Endometrial microvascular endothelial cells (primary cell): ENCODE data around the gene HOXC11. TPM values are rescaled to one million over a fixed set of nuclear protein-coding genes. Genes with fewer than 3 reads are reported as not detected.

Experiments
- in situ Hi-C: cut with HindIII; loops from 2 replicates; pipeline ENCODE4 v1.10.0; 2017; ENCODE audit warnings: low sequenced_read_pairs, low pct_unique_long_range_greater_than_20kb; ENCODE audit errors: inconsistent ontology term
- total RNA-seq: library from RNA; depleted of rRNA; stranded (reverse); fragments of >200 nt; gene quantifications from one replicate; pipeline ENCODE4 v1.2.3, GENCODE V29; 2015; ENCODE audit errors: inconsistent ontology term

HOXC11 gene
- total RNA-seq, 1 donor from 2014 or later, result not detected

GRCh38 chr12:54012631-54013409 is 39.9 kb downstream of the HOXC11 start:
- in situ Hi-C loops, result loop anchor here (25.0 kb wide), 1 partner anchor 199 kb away; no protein-coding TSS in a partner anchor

DNA sequence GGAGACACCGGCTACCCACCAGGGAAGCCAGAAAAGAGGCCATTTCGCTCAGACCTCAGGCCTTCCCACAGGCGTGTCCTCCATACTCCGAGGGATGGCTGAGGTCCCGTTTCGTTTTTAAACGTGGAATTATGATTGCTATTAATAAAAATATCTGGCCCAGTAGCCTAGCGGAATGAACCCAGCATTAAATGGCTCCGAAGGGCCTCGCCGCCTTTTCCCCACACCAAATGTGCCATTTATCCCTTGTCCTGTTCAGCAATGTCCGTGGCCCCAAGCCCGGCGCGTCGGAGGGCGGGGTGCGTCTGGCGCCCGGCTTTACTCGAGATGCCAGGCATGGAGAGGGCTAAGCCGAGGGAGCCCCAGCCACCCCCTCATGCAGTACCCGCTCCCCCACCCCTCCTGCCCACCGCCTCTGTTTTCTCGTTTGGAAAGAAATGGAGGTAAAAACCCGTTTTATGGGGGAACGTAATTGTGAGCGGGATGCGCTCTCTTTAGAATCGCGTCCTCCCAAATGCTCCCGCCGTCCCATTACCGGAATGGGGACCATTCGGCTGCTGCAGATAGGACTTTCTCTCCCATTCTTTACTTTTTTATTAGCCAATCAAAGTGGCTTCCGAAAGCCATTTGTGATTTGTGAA is 41.6 kb downstream of the HOXC11 start:
- in situ Hi-C loops, result loop anchor here (25.0 kb wide), 1 partner anchor 198 kb away; no protein-coding TSS in a partner anchor

DNA sequence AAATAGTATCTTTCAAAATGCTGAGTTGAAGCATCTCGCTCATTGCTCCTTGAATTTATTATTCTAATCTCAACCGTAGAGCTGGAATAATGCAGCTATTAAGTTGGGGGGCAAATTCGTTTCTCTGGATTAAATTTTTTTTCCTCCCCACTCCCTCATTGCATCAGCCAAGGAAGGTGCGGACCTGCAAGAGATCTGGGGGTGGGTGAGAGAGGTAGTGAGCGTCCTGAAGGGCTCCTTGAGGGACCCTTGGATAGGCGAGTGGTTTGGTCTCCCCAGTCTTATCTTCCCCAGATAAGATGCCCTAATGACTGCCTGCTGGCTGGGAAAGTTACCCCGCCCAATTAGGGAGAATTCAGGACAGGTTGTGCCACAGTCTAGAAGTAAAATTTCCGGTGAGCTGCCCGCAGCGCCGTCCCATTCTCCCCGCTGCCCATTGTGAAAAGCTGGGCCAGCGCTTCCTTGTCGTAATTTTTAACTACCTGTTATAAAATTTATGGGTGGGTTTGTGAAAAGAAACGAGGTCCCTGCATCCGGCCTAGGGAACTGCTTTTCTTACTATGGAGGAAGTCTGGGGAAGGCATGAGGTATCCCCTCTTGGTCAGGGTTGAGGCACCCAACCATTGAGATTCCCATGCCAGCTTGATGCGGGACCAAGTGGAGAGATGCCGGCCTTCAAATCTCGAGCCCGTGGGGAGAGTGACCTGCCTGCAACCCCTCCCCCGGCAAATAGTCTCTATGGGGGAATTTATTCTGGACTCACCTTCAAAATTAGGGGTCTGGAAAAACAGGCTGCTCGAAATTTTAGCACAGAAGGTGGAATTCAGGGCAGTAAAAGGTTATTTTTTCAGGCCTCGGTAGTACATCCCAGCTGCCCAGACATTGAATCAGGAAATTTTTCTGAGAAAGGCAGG is 42.3 kb downstream of the HOXC11 start:
- in situ Hi-C loops, result loop anchor here (25.0 kb wide), 1 partner anchor 197 kb away; no protein-coding TSS in a partner anchor

DNA sequence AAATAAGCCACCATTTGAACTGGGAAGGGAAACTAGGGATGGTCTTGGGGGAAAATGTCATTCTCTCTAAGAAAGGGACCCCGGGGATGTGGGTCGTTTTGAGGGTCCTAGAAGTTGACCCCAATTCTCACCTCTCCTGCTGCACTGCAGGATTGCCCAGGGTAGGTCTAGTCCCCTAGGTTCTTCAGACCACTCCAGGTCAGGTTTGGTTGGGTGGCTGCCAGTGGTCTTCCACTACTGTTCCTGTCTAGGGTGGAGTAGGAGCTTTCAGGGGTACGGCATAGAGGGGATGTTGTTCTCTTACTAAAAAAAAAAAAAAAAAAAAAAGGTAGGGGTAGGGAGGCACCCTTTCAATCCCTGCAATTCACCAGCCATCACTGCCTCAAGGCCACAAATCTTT is 43.1 kb downstream of the HOXC11 start:
- in situ Hi-C loops, result loop anchor here (25.0 kb wide), 1 partner anchor 196 kb away; no protein-coding TSS in a partner anchor

GRCh38 chr12:54016478-54016964 is 43.6 kb downstream of the HOXC11 start:
- in situ Hi-C loops, result loop anchor here (25.0 kb wide), 1 partner anchor 196 kb away; no protein-coding TSS in a partner anchor

DNA sequence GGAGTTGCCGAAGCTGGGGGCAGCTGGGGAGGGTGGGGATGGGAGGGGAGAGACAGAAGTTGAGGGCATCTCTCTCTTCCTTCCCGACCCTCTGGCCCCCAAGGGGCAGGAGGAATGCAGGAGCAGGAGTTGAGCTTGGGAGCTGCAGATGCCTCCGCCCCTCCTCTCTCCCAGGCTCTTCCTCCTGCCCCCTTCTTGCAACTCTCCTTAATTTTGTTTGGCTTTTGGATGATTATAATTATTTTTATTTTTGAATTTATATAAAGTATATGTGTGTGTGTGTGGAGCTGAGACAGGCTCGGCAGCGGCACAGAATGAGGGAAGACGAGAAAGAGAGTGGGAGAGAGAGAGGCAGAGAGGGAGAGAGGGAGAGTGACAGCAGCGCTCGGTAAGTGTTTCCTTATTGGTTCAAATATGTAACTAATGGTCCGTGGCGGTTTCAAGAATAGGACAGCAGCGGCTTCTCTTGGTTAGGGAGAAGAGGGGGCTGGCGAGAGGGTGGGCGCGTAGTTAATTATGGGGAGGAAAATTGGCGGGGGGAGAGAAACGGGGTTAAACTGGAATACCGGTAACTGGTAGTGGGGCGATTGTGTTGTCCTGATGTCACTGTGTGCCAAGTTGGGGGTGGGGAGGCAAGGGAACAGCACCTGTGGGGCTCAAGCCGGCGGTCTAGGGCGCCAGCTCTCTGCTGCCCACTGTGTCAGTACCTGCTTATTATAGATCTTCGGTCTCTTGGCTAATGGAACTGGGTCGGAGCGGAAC is 44.3 kb downstream of the HOXC11 start:
- in situ Hi-C loops, result loop anchor here (25.0 kb wide), 1 partner anchor 195 kb away; no protein-coding TSS in a partner anchor

- in situ Hi-C loops, result loop anchor here (25.0 kb wide), 1 partner anchor 194 kb away; no protein-coding TSS in a partner anchor
These were observed 45.0 kb downstream of the HOXC11 start for GRCh38 chr12:54017878-54018467.

GRCh38 chr12:54018468-54018984 is 45.6 kb downstream of the HOXC11 start:
- in situ Hi-C loops, result loop anchor here (25.0 kb wide), 1 partner anchor 194 kb away; no protein-coding TSS in a partner anchor

GRCh38 chr12:54019091-54019811 is 46.3 kb downstream of the HOXC11 start:
- in situ Hi-C loops, result loop anchor here (25.0 kb wide), 1 partner anchor 193 kb away; no protein-coding TSS in a partner anchor

- in situ Hi-C loops, result loop anchor here (25.0 kb wide), 1 partner anchor 192 kb away; no protein-coding TSS in a partner anchor
These were observed 47.1 kb downstream of the HOXC11 start for GRCh38 chr12:54019924-54020590.

DNA sequence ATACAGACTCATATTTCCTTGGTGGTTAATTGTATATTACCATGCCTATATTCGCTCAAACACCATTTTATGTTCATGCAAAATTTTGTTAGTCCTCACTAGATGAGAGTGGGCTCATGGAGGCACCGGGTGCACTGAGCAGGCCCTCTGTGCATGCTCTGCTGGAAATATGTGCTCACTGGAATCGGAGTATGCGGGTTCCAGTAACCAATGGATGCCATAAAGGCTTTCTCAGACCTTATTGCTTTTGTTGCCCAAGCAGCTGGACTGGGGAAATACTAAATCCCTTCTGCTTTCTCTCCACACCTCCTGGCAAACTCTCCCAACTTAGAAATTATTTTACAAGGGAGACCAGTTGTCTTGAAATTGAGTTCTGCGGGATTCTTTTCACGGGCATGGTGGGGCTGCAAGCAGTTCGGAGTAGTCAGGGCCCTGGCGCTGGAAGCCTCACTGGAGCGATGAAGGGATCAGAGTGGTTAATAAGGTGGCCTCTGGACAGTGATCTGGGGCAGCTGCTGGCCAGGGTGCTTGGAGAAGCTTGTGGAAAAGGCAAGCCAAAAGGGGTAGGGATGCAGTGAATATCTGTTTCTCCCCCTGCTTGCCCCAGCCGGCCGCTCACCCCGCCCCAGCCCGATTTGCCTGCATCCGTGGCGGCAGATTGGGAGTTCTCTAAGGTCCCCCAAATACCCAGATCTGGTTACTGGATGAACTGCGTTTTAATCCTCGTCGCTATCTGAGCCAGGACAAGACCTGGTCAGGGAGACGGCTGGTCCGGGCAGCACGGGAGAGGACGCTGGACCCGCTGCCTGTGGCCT is 47.9 kb downstream of the HOXC11 start:
- in situ Hi-C loops, result loop anchor here (25.0 kb wide), 1 partner anchor 192 kb away; no protein-coding TSS in a partner anchor

- in situ Hi-C loops, result loop anchor here (25.0 kb wide), 1 partner anchor 191 kb away; no protein-coding TSS in a partner anchor
These were observed 48.6 kb downstream of the HOXC11 start for GRCh38 chr12:54021432-54022013.

DNA sequence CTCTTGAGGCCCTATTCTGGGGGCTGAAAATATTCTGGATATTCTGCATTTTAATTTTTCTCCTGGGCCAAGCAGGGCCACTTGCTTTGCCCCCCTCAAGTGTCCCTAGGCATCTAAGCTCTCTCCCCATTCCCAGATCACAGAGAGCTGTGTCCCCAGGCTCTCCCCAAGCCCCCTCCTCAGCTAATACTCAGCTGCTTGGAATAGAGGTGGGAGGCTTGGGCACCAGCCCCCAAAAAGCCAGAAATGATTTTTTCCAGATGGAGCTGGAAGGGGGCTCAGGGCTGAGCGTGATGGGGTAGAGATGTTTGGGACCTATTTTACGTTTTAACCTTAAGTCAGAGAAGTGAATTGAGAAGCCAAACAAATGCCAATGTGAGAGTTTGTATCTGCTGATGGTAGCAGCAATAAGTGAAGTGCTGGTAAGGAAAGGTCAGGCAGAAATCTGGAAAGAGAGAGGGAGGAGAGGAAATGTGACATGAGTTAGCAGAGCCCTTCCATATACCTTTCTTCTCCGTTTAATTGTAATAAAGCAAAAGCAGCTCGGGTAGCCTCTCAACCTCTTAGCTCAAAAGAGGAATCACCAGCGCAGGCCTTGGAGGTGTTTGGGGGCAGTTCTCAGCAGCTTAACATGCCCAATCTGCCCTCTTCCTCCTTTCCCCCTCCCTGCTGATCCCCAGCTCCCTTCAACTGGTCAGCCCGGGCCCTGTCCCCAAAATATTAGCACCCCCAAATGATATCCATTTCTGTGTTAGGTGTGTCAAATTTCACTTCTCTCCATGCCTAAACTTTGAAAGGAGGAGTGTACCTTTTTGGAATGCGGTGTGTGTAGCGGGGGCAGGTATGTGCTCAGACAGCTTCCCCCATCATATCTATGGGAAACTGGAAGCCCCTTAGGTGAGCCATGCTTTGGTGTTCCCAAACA is 50.3 kb downstream of the HOXC11 start:
- in situ Hi-C loops, result loop anchor here (25.0 kb wide), 1 partner anchor 189 kb away; no protein-coding TSS in a partner anchor

- in situ Hi-C loops, result loop anchor here (25.0 kb wide), 1 partner anchor 188 kb away; no protein-coding TSS in a partner anchor
These were observed 51.2 kb downstream of the HOXC11 start for GRCh38 chr12:54024127-54024526.
